Tongue (tissue), 2 donors: ENCODE results near the gene MYOC. TPM values are rescaled to one million over a fixed set of nuclear protein-coding genes. Genes with fewer than 3 reads are reported as not detected.
"Not testable (repeated sequence)": the region's sequence is repeated elsewhere in the genome, so short reads cannot be mapped to it uniquely, and the experiment has no call there.

Experiments used
- DNase-seq: peaks from one replicate; pipeline ENCODE4 v3.0.0-alpha.2; 2015
- total RNA-seq: library from RNA; depleted of rRNA; stranded (reverse); fragments of >200 nt; gene quantifications from one replicate; pipeline ENCODE4 v1.2.3, GENCODE V29; 2014

Gene MYOC
- total RNA-seq, 1 donor from 2014 or later = 0.92 TPM

DNA sequence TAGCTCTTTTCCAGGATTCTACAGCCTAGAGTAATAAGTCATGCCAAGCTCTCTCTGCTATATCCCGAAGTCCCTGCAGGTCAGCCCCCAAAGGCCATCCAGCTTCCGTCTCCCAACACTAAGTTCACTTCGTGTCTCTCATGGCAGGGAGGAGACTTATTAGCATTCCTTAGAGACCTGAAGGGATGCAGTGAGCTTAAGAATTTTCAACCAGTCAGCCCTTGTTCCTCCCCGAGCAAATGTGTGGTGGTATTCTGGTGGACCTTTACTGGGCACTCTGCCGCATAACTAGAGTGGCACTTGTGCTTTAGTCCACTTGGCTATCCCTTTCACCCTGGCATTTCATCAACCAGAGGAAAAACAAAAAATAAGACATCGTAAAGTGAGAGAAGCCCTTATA lies 49.4 kb downstream of the MYOC start:
- DNase-seq = not testable (repeated sequence)

DNA sequence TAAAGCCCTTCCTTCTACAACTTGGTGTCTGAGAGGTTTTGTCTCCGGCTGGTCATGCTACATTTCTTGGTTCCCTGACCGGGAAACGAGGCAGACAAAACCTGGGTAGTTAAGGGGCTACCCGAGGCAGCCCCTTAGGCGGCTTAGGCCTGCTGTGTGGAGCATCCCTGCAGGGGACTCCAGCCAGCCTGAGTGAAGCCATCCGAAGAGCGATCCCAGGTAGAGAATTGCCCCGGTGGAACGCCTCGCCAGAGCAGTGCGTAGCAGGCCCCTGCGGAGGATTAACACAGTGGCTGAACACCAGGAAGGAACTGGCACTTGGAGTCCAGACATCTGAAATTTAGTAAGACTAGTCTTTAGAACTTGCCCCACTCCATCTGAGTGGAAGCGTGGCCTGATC lies 51.6 kb downstream of the MYOC start:
- DNase-seq = no peak

DNA sequence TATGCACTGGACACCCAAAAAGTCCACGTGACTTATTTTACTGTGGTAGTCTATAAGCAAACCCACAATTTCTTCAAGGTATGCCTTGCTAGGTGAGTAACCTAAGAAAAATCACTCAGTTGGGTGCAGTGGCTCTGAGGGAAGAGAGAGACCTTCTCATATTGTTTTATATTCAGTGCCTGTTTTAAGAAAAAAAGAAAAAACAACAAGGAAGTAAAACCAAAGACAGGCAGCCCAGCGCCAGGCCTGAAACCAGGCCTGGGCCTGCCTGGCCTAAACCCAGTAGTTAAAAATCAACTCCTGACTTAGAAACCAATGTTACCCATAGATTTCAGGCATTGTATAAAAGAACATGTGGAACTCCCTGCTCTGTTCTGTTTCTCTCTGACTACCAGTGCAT lies 52.2 kb downstream of the MYOC start:
- not testable (repeated sequence) for DNase-seq

DNA sequence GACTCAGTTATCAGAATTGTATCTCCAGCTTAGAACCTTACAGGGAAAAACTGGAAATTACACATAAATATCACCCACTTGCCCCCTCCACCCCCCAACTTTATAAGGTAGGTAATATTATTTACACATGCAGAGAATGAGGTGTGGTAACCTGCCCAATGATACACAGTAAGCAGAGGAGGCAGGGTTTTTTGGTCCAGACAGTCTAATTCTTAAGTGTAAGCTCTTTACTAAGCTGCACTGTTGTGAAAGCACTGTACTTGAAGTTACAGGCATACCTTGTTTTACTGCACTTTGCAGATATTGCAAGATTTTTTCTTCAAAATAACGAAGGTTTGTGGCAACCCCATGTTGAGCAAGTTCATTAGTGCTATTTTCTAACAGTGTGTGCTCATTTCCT lies 55.3 kb downstream of the MYOC start:
- no peak for DNase-seq

DNA sequence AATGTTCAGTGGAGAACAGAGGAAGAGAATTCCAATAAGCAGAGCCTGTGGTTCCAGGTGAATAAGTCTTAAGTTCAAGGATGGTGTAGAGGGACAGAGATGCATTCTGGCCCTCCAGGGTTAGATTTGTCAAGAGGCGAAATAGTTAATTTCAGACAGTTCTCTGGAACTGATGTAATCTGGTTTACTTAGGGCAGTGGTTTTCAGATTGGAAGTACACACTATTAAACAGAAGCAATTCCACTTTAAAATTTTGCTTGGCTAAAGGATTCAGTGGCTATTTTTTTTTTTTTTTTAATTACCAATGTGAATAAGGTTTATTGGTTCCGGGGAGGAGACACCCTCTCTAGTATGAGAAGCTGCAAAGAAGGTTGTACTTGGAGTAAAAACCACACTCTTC lies 55.8 kb downstream of the MYOC start:
- no peak for DNase-seq

DNA sequence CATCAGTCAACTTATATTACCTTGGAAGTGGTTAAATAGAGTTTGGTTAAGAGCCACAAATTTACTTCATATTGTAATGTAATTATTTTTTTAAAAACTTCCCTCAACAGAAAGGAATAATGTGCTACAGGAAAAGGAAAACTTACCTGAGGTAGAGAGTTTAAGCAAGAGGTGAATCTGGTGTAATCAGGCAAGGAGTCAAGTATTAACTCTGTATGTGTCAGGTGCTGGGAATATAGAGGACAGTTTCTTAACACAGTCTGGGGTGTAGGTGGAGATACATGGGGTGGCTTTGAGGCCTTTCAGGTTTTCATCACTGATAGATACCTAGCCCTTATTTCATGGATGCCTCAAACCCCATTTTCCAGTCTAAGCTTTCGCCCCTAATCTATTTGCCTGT lies 56.4 kb downstream of the MYOC start:
- DNase-seq = no peak

DNA sequence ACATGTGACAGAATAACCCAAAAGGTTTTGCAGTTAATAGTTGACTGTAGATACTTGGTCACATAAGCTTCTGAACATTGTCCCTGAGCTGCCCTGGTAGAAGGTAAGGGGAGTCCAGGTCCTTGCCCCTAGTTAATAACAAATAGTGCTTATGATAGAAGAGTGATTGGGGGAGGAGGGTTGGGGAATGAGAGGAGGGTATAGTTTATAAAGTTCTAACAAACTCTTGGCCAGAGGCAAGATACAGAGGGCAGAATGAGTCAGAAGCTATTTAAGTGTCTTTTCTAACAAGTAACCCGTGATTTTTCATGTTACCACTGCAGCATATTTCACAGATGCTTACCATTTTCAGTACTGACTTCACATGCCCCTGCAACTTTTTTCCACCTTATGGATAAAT lies 57.2 kb downstream of the MYOC start:
- DNase-seq = no peak

DNA sequence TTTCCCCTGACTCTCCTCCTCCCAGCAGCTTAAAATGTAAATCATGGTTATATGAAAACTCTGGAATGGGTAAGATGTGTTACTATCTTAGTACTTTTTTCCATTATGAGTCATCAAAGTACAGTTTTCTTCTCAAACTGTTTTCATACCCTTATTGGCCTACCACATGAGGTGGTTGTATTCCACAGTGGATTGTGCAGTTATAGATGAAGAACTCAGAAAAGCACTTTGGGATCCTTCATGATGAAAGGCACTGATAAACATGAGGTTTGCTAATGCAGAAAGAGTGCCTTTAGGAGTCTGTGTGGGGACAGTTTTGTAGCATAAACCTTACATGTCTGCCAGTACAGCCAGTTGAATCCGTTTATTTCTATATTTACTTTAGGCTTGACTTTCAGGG lies 62.5 kb downstream of the MYOC start:
- no peak for DNase-seq

DNA sequence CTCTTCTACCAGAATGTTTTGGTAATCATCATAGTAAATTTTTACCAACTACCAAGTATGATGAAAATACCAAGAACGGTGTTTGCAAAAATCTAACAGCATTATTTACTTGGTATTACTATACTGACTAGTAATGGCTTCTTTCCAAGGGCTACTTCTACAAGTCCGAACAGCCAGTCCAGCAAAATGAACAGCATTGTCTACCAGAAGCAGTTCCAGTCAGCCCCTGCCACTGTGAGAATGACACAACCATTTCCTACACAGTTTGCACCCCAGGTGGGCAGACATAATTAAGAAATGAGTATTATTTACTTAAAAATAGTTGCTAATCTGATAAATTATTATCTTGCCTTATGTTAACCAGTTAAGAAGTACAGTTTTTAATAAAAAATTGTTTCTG lies 64.3 kb downstream of the MYOC start:
- no peak for DNase-seq

DNA sequence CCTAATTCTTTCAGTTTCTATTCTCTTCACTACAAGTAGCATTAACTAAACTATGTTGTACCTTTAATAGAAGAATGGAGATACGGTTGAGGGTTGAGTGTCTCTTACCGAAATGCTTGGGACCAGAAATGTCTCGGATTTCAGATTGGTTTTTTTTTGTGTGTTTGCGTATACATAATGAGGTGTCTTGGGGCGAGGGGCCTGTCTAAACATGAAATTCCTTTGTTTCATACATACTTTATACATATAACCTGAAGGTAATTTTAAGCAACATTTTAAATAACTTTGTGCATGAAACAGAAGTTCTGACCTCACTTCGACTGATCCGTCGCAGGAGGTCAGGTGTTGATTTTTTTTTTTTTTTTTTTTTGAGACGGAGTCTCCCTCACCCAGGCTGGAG lies 66.8 kb downstream of the MYOC start:
- DNase-seq = no peak

Other genes with a start within 250 kb of the MYOC start
- gene PRRC2C, start 167.2 kb downstream of the MYOC start, total RNA-seq = 56.3 TPM
- not detected for gene MYOCOS, start 30.4 kb downstream of the MYOC start, total RNA-seq
- gene VAMP4, start 89.4 kb upstream of the MYOC start, total RNA-seq = 10.9 TPM
- 17.5 TPM for gene METTL13, start 129.0 kb upstream of the MYOC start, total RNA-seq
- gene DNM3, start 188.8 kb upstream of the MYOC start, total RNA-seq = 7.1 TPM